Right lobe of liver (tissue), 6 donors: ENCODE measurements around the gene PLS3. TPM values are rescaled to one million over a fixed set of nuclear protein-coding genes. Genes with fewer than 3 reads are reported as not detected.
"Not testable (repeated sequence)": the region's sequence is repeated elsewhere in the genome, so short reads cannot be mapped to it uniquely, and the experiment has no call there.

Source experiments
- ATAC-seq, 4 donors: fragments of 200-7000 bp; cut with Tn5 transposase; one replicate each; pipeline ENCODE4 v1.9.1; 2020; ENCODE audit warnings: mild to moderate bottlenecking in 4 of 4, moderate library complexity in 4 of 4
- DNase-seq, 3 donors: peaks; one replicate each; pipeline ENCODE4 v3.0.0-alpha.2; 2020
- H3K27ac ChIP-seq, 3 donors: fragments of 200-600 bp; one replicate each; pipeline ENCODE4 v1.8.0; 2022
- H3K27me3 ChIP-seq, 2 donors: fragments of 200-600 bp; one replicate each; pipeline ENCODE4 v1.8.0; 2022
- H3K36me3 ChIP-seq, 4 donors: fragments of 200-600 bp; sonication (generic) in 1 of 4; one replicate each; pipeline versions ENCODE4 v1.5.1 to v1.8.0; 2017 to 2022; ENCODE audit warnings: control low read depth in 1 of 4
- H3K4me1 ChIP-seq, 4 donors: fragments of 200-600 bp; sonication (generic) in 1 of 4; one replicate each; pipeline versions ENCODE4 v1.5.1 to v1.8.0; 2017 to 2022; ENCODE audit warnings: control low read depth in 1 of 4
- H3K4me3 ChIP-seq, 3 donors: fragments of 200-600 bp; one replicate each; pipeline ENCODE4 v1.8.0; 2022
- H3K9me3 ChIP-seq, 4 donors: fragments of 200-600 bp; sonication (generic) in 1 of 4; one replicate each; pipeline versions ENCODE4 v1.5.1 to v1.8.0; 2017 to 2022; ENCODE audit warnings: control low read depth in 1 of 4
- POLR2A ChIP-seq: fragments of 450-650 bp; IDR thresholded peaks from one replicate; pipeline ENCODE4 v1.6.1; 2017; ENCODE audit warnings: antibody characterized with exemption, mild to moderate bottlenecking
- WGBS: methylation state at CpG from one replicate; pipeline ENCODE4 v1.1.6; 2018; ENCODE audit warnings: low coverage, low lambda C conversion rate; ENCODE audit not compliant: insufficient coverage; ENCODE audit errors: missing lambda C conversion rate; 5-methylcytosine and 5-hydroxymethylcytosine counted together
- intact Hi-C, 2 donors: fragments of 100-400 bp; cut with DNase I; formaldehyde crosslinking; loops; one replicate each; pipeline versions ENCODE4 v1.11.2 to v1.14.1; 2022
- total RNA-seq, 6 experiments: library from RNA; depleted of rRNA in 2 of 6; stranded (reverse); fragments of >200 nt in 2 of 6; fragmentation: NEBNext Ultra II Directional in 3 of 6; extraction: Animal tissue kit (Norgen Biotek cat#: 25700) in 3 of 6; gene quantifications; one replicate each; pipeline versions ENCODE4 v1.1.0 to v1.2.4, GENCODE V29; 2016 to 2023
- TF ChIP-seq, protein P1 (sequence below), 4 donors: fragments of 200-600 bp in 3 of 4; fragments of 450-650 bp in 1 of 4; IDR thresholded peaks; one replicate each; pipeline versions ENCODE4 v1.5.1 to v1.8.0; 2016 to 2022; ENCODE audit warnings: antibody characterized with exemption in 4 of 4, mild to moderate bottlenecking in 2 of 4
- donor health status: DM: no; HTN: yes; CAD: no.
- donor health status: DM: no; HTN: no; CAD: no.
- donor health status: DM: no; HTN: no; CAD: no.
- donor health status: DM: no; HTN: yes; CAD: no.
- donor health status: DM: no; HTN: yes; CAD: no.

PLS3 gene
- total RNA-seq, 6 experiments from 2014 or later, result 85.3 to 239 (median 114) TPM

DNA sequence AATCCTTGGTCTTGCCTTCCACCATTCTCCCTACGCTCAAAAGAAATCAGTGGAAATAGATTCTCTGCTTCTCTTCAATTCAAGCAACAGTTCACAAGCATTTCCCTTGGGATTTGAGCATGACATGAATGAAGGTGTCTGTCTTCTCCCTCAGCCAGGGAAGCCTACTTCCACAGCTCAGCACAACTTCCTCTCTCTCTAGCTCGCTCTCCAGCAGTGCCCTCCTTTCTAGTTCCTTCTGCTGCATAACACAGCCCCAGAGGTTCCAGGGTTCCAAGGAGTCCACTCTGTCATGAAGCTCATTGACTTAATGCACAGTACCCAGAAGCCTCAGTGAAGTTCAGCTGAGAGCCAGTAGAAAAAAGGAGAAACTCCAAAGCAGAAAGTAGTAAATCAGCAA is 81.3 kb downstream of the PLS3 start:
- Histone ChIP-seq H3K27me3 (no peaks in the 10 kb centered on the region), H3K4me1 (no peaks in the 10 kb centered on the region), H3K36me3 (peaks cover 0 to 16% (median 3%) of the 10 kb centered on the region in 4 donors), H3K4me3 (no peak overlapping the region), H3K27ac (peak overlapping the region in 1 of 3 donors; percentile 41), H3K9me3 (no peaks in the 10 kb centered on the region)
- no peak for TF ChIP-seq POLR2A
- TF ChIP-seq, protein P1, sequence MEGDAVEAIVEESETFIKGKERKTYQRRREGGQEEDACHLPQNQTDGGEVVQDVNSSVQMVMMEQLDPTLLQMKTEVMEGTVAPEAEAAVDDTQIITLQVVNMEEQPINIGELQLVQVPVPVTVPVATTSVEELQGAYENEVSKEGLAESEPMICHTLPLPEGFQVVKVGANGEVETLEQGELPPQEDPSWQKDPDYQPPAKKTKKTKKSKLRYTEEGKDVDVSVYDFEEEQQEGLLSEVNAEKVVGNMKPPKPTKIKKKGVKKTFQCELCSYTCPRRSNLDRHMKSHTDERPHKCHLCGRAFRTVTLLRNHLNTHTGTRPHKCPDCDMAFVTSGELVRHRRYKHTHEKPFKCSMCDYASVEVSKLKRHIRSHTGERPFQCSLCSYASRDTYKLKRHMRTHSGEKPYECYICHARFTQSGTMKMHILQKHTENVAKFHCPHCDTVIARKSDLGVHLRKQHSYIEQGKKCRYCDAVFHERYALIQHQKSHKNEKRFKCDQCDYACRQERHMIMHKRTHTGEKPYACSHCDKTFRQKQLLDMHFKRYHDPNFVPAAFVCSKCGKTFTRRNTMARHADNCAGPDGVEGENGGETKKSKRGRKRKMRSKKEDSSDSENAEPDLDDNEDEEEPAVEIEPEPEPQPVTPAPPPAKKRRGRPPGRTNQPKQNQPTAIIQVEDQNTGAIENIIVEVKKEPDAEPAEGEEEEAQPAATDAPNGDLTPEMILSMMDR (IDR thresholded peaks at IDR 0.05), result no peak
- ATAC-seq (peak in 3 of 4 donors; percentile 49 to 64 (median 63)), DNase-seq (no peak)
- WGBS, result 81% methylated on average over 2 of the region's 2 CpGs
- intact Hi-C loops, result loop anchor here in 1 of 2 donors (10.0 kb wide), 1 partner anchor 308 kb away; no protein-coding TSS in a partner anchor

DNA sequence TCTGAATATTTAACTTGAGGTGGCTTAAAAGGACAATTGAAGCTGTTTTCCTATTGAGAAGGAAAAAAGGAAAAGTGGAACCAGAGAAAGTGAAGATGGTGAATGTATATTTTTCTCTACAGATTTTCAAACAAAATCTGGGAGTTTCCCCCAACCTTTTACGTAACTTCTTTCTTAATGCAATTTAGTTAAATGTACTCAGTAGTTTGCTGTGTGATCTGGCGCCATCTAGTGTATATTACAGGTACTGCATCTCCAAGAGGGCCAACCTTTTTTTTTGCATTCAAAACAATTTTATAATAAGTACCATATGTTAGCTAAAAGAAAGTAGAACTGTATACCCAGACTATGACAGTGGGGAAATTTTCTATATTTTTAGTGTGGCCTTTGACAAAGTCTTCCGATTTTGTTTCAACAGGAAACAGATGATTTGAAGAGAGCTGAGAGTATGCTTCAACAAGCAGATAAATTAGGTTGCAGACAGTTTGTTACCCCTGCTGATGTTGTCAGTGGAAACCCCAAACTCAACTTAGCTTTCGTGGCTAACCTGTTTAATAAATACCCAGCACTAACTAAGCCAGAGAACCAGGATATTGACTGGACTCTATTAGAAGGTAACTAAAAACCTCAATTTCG is 82.0 kb downstream of the PLS3 start:
- Histone ChIP-seq H3K4me1 (no peaks in the 10 kb centered on the region), H3K4me3 (no peak overlapping the region), H3K9me3 (no peaks in the 10 kb centered on the region), H3K27ac (peak overlapping the region in 1 of 3 donors; percentile 41), H3K27me3 (no peaks in the 10 kb centered on the region), H3K36me3 (peaks cover 0 to 23% (median 3%) of the 10 kb centered on the region in 4 donors)
- no peak for DNase-seq
- no peak for TF ChIP-seq POLR2A
- TF ChIP-seq, protein P1 (IDR thresholded peaks at IDR 0.05), result peak; percentile 96 to 98 (median 98)
- intact Hi-C loops, result loop anchor here in 1 of 2 donors (10.0 kb wide), 1 partner anchor 308 kb away; no protein-coding TSS in a partner anchor
- ATAC-seq, result peak; percentile 66 to 91 (median 74)
- WGBS, result 16% methylated on average over 5 of the region's 5 CpGs

DNA sequence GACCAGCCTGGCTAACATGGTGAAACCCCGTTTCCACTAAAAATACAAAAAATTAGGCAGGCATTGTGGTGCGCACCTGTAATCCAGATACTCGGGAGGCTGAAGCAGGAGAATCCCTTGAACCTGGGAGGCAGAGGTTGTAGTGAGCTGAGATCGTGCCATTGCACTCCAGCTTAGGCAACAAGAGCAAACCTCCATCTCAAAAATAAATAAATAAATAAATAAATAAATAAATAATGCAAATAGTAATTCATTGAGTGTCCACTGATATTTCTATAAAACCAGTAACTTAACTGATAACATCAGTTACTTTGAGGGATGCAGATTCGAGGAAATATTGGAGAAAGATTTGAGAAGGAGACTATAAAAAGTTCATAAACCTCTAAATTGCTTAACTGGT is 83.4 kb downstream of the PLS3 start:
- H3K9me3 ChIP-seq, H3K27ac ChIP-seq, H3K4me1 ChIP-seq, DNase-seq, H3K27me3 ChIP-seq, H3K4me3 ChIP-seq, ATAC-seq: not testable (repeated sequence)
- peaks cover 0 to 36% (median 4%) of the 10 kb centered on the region in 4 donors for H3K36me3 ChIP-seq
- intact Hi-C loops, result loop anchor here in 1 of 2 donors (10.0 kb wide), 1 partner anchor 310 kb away; no protein-coding TSS in a partner anchor
- WGBS, result 67% methylated on average over 5 of the region's 5 CpGs

DNA sequence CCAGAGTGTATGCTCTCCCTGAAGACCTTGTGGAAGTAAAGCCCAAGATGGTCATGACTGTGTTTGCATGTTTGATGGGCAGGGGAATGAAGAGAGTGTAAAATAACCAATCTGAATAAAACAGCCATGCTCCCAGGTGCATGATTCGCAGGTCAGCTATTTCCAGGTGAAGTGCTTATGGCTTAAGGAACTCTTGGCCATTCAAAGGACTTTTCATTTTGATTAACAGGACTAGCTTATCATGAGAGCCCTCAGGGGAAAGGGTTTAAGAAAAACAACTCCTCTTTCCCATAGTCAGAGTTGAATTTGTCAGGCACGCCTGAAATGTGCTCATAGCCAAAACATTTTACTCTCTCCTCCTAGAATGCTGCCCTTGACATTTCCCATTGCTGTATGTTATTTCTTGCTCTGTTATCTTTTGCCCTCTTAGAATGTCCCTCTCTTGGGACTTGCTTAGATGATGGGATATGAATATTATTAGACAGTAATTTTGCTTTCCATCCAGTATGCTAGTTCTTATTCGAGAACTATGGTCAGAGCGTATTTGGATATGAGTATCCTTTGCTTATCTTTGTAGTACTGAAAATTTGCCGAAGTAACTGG is 88.6 kb downstream of the PLS3 start:
- no peaks in the 10 kb centered on the region for H3K27me3 ChIP-seq
- 41% methylated on average over 5 of the region's 5 CpGs for WGBS
- no peak overlapping the region for H3K27ac ChIP-seq
- TF ChIP-seq, protein P1 (IDR thresholded peaks at IDR 0.05), result no peak
- TF ChIP-seq POLR2A, result no peak
- intact Hi-C loops, result loop anchor here in 1 of 2 donors (10.0 kb wide), 1 partner anchor 315 kb away; no protein-coding TSS in a partner anchor
- H3K4me3 ChIP-seq, result no peak overlapping the region
- no peaks in the 10 kb centered on the region for H3K4me1 ChIP-seq
- no peaks in the 10 kb centered on the region for H3K9me3 ChIP-seq
- ATAC-seq (no peak), DNase-seq (no peak)
- peaks cover 0 to 35% (median 5%) of the 10 kb centered on the region in 4 donors for H3K36me3 ChIP-seq

DNA sequence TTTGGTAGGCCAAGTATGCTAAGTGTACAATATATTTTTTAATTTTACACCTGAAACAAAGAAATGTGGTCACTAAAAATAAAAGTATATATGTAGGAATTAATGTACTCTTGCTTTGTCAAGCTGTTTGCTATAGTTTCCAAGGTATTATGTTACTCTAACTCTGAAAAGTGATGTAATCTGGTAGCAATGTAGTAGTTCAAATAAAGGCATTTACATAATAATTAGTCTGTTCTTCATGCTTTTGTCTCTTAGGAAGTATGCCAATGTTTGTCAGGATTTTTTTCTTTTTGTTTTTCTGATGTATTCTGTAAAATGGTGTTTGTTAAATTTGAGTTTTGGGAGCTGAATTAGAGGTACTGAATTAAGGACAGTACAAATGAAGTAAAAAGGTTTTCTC is 89.5 kb downstream of the PLS3 start:
- ATAC-seq (no peak), DNase-seq (no peak)
- TF ChIP-seq, protein P1 (IDR thresholded peaks at IDR 0.05), result no peak
- no peak for TF ChIP-seq POLR2A
- Histone ChIP-seq H3K9me3 (no peaks in the 10 kb centered on the region), H3K36me3 (peaks cover 0 to 29% (median 5%) of the 10 kb centered on the region in 4 donors), H3K4me1 (no peaks in the 10 kb centered on the region), H3K27ac (no peak overlapping the region), H3K4me3 (no peak overlapping the region), H3K27me3 (no peaks in the 10 kb centered on the region)
- intact Hi-C loops, result no loop called here
